Fibroblast of the aortic adventitia (primary cell): ENCODE measurements around the gene GET4. TPM values are rescaled to one million over a fixed set of nuclear protein-coding genes. Genes with fewer than 3 reads are reported as not detected.
A peak's percentile ranks its signal among the peaks of the same experiment; 100 is the strongest.

Experiments used
- DNase-seq: peaks from one replicate; pipeline ENCODE4 v3.0.0-alpha.2; 2010; ENCODE audit warnings: low read depth
- H3K4me3 ChIP-seq: 2 replicates; pipeline ENCODE4 v1.5.1; 2011; ENCODE audit warnings: low read depth, mild to moderate bottlenecking, control low read depth, low read length, moderate library complexity
- CTCF ChIP-seq: IDR thresholded peaks from 2 replicates; pipeline ENCODE4 v1.5.1; 2011; ENCODE audit warnings: mild to moderate bottlenecking, low read length, control low read depth, inconsistent platforms; ENCODE audit not compliant: insufficient read depth
- total RNA-seq: library from RNA; depleted of rRNA; stranded (reverse); fragments of >200 nt; gene quantifications from 2 replicates; pipeline ENCODE4 v1.2.3, GENCODE V29; 2012; ENCODE audit warnings: low replicate concordance

Gene GET4
- total RNA-seq, 1 donor = 14.2 TPM

- no peak for TF ChIP-seq CTCF
- no peak overlapping the region for H3K4me3 ChIP-seq
- no peak for DNase-seq
These were observed 16.2 kb upstream of the GET4 start for GRCh38 chr7:860149-860548.

GRCh38 chr7:861222-861621 lies 15.1 kb upstream of the GET4 start:
- TF ChIP-seq CTCF = no peak
- DNase-seq = no peak

GRCh38 chr7:862157-862556 lies 14.2 kb upstream of the GET4 start:
- no peak overlapping the region for H3K4me3 ChIP-seq
- no peak for DNase-seq
- no peak for TF ChIP-seq CTCF

More at GRCh38 chr7:861222-861621, 15.1 kb upstream of the GET4 start:
- no peak overlapping the region for H3K4me3 ChIP-seq

GRCh38 chr7:863106-863505 lies 13.2 kb upstream of the GET4 start:
- DNase-seq = no peak
- H3K4me3 ChIP-seq = no peak overlapping the region
- TF ChIP-seq CTCF = no peak

- DNase-seq = no peak
- H3K4me3 ChIP-seq = no peak overlapping the region
- TF ChIP-seq CTCF = no peak
These were observed 10.4 kb upstream of the GET4 start for GRCh38 chr7:865921-866320.

GRCh38 chr7:867001-867405 lies 9.4 kb upstream of the GET4 start:
- peak; percentile 91 for DNase-seq
- H3K4me3 ChIP-seq = no peak overlapping the region
- TF ChIP-seq CTCF = no peak

- H3K4me3 ChIP-seq = no peak overlapping the region
- peak; percentile 71 for DNase-seq
- TF ChIP-seq CTCF = peak; percentile 6
These were observed 8.8 kb upstream of the GET4 start for GRCh38 chr7:867406-868188.
